HG03342 (cell line): Measurements from ENCODE around the gene KRTAP4-2.
"Not testable (repeated sequence)": the region's sequence is repeated elsewhere in the genome, so short reads cannot be mapped to it uniquely, and the experiment has no call there.

Source experiments
- ATAC-seq: cut with Tn5 transposase; IDR thresholded peaks from one replicate; pipeline ENCODE4 v1.9.1; 2021; ENCODE audit warnings: mild to moderate bottlenecking, moderate library complexity; ENCODE audit not compliant: unreplicated experiment

The KRTAP4-2 gene

DNA sequence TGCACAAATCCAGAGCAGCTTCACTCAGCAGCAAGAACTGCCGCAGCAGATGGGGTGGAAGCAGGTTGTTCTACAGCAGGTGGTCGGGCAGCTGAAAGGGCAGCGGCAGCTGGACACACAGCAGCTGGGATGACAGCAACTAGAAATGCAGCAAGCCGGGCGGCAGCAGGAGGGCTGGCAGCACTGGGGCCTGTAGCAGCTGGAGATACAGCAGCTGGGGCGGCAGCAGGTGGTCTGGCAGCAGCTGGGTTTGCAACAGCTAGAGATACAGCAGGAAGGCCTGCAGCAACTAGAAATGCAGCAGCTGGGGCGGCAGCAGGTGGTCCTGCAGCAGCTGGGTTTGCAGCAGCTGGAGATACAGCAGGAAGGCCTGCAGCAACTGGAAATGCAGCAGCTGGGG lies 10.5 kb downstream of the KRTAP4-2 start:
- ATAC-seq = no peak

DNA sequence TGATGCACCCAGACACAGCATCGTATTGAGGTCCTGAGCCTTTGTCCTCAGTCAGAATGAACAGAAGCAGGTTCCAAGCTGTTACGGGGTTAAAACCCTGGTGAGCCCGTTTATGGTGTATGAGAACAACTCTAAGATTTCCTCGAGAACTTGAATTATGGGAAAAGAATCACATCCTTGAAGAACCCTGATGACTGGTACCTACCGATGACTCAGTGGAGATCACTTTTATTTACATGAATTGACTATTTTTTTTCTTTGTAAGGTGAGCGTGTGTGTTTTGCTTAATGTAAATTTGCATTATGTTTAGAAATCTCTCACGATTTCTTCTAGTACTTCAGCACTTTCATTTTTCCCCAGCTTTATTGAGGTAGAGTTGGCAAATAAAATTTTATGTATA lies 14.2 kb downstream of the KRTAP4-2 start:
- no peak for ATAC-seq

GRCh38 chr17:41160648-41161047 lies 17.4 kb downstream of the KRTAP4-2 start, which contains the start of gene KRTAP4-4:
Gene KRTAP4-4 (minus strand): TSS chr17:41160748. CDS start chr17:41160691, 57 bp downstream.
- ATAC-seq = no peak

DNA sequence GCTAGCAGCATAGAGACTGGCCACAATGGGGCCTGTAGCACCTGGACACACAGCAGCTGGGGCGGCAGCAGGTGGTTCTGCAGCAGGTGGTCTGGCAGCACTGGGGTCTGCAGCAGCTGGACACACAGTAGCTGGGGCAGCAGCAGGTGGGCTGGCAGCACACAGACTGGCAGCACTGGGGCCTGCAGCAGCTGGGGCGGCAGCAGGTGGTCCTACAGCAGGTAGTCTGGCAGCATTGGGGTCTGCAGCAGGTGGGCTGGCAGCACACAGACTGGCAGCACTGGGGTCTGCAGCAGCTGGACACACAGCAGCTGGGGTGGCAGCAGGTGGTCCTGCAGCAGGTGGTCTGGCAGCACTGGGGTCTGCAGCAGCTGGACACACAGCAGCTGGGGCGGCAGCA lies 17.8 kb downstream of the KRTAP4-2 start:
- ATAC-seq = not testable (repeated sequence)

GRCh38 chr17:41153856-41154255 lies 24.2 kb downstream of the KRTAP4-2 start:
- no peak for ATAC-seq

DNA sequence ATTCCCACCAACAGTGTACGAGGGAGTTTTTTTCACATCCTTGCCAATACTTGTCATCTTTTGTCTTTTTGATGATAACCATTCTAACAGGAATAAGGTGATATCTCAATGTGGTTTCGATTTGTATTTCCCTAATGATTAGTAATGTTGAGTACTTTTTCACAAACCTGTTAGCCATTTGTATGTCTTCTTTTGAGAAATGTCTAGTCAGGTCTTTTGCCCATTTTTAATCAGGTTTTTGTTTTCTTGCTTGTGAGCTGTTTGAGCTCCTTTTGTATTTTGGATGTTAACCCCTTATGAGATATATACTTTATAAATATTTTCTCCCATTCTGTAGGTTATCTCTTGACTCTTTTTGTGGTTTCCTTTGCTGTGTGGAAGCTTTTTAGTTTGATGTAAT lies 26.5 kb downstream of the KRTAP4-2 start:
- ATAC-seq = no peak

- ATAC-seq = no peak
Observed at GRCh38 chr17:41150026-41150425, 28.0 kb downstream of the KRTAP4-2 start.

GRCh38 chr17:41149652-41149985 lies 28.4 kb downstream of the KRTAP4-2 start, which contains the start of gene KRTAP4-5:
Gene KRTAP4-5 (minus strand): TSS chr17:41149825. CDS start chr17:41149767, 58 bp downstream.
- ATAC-seq = no peak

DNA sequence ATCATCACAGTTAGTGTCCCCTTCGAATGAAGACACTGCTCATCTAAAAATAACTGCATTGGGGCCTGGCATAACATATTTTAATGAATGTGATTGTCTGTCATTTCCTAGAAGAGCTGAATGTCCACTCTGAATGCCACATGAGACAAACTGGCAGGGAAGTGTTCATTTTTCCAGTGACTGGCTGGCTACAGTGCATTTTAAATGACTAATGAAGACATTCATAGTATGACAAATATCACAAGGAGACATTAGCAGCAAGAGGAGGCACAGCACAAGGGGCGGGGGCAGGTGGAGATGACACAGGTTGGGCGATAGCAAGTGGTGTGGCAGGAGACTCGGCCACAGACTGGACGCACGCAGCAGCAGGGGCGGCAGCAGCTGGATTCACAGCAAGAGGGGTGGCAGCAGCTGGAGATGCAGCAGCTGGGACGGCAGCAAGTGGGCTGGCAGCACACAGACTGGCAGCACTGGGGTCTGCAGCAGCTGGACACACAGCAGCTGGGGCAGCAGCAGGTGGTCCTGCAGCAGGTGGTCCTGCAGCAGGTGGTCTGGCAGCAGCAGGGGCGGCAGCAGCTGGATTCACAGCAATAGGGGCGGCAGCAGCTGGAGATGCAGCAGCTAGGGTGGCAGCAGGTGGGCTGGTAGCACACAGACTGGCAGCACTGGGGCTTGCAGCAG lies 28.9 kb downstream of the KRTAP4-2 start:
- ATAC-seq = not testable (repeated sequence)

- no peak for ATAC-seq
Observed at GRCh38 chr17:41147531-41148204, 30.4 kb downstream of the KRTAP4-2 start.

DNA sequence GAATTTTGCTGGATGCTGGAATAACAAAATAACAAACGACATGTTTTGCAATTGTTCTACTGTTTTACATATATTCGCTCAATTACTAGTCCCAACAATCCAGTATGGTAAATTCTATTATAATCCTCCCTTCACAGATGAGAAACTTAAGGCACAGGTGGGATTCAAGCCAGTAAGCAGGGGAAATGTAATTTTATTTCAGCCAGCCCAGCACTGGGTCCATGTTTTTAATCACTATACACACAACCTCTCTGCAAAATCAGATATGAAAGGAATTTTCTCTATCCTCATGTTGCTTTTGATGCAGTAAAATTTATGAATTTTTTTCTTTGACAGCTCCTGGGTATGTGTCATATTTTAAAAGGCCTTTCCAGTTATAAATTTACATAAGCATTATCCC lies 32.8 kb downstream of the KRTAP4-2 start:
- no peak for ATAC-seq

DNA sequence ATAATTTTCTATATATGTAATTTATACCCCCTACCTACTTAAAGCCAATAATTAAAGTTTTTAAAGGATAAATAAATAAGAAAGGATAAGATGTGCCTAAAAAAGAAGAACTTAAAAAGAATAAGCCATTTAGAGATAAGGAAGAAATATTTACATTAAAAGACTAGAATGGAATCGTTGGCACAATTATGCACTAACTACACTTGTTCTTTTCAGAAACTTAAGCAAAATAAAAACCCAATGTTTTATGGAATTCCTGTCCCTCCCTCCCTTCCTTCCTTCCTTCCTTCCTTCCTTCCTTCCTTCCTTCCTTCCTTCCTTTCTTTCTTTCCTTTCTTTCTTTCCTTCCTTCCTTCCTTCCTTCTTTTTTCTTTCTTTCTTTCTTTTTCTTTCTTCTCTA lies 33.2 kb downstream of the KRTAP4-2 start:
- ATAC-seq = no peak

DNA sequence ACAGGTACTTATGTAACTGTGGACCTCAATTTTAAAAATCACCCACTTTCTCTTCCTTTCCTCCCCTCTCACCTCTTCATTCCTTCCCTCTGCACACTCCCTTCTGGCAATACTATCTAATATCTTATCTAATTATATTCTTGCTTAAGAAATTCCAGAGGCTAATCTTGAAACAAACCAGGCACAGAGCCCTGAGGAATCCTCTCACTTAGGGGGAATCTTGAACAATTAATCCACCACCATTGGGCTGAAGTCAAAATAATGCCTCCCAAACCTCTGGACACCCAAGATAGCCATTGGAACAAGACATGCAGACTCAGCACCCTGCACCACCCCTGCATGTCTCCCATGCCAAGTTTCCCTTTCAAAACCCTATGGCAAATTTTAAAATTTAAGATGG lies 36.7 kb downstream of the KRTAP4-2 start:
- ATAC-seq = no peak

GRCh38 chr17:41140360-41141131 lies 37.5 kb downstream of the KRTAP4-2 start, which contains the start of gene KRTAP4-6:
Gene KRTAP4-6 (minus strand): TSS chr17:41140544. CDS start chr17:41140487, 57 bp downstream.
- ATAC-seq = no peak

DNA sequence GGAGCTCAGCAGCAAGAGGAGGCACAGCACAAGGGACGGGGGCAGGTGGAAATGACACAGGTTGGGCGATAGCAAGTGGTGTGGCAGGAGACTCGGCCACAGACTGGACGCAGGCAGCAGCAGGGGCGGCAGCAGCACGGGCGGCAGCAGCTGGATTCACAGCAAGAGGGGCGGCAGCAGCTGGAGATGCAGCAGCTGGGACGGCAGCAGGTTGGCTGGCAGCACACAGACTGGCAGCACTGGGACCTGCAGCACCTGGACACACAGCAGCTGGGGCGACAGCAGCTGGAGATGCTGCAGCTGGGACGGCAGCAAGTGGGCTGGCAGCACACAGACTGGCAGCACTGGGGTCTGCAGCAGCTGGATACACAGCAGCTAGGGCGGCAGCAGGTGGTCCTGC lies 38.2 kb downstream of the KRTAP4-2 start:
- ATAC-seq = not testable (repeated sequence)

DNA sequence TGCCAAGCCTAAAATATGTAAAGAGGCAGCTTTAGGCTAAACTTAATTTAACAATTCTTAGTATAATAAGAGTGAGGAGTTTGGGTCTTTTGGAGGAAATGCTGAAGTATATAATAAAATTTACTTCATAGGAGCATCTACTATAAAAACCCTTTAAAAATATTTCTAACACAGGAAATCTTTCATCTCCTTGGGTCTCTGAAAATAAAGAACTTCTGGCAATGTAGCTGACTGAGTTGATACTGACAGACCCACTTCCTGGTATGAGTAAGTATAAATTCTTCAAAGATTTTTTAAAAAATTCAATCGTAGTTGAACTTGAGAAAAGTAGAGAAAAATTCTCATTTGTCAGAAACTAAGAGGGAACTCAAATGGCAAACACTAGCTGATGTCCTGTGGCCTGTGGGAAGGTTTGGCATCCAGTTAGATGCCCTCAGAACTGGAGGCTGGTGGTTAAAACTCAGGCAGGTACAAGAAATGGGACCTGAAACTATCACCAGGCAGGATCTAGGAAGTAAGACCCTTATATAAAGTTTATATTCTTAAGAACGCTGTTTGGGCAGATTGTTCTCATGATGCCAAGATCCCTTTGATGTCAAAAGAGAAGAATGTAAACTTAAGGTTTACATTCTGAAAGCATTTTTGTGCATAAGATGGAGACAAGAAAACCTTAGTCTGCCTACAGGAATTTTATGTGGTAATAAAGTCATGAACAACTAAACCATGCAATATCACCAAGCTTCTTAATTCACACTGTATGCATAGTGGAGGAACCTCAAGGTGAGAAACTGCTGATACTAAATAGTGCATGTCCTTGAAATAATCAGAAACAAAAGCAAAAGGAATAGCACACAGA lies 43.9 kb downstream of the KRTAP4-2 start:
- ATAC-seq = no peak

- no peak for ATAC-seq
Observed at GRCh38 chr17:41131979-41132378, 46.0 kb downstream of the KRTAP4-2 start.
